ENCODE results near the gene ZNF611.
"Not testable (repeated sequence)": the region's sequence is repeated elsewhere in the genome, so short reads cannot be mapped to it uniquely, and the experiment has no call there.

ZNF611 gene

DNA sequence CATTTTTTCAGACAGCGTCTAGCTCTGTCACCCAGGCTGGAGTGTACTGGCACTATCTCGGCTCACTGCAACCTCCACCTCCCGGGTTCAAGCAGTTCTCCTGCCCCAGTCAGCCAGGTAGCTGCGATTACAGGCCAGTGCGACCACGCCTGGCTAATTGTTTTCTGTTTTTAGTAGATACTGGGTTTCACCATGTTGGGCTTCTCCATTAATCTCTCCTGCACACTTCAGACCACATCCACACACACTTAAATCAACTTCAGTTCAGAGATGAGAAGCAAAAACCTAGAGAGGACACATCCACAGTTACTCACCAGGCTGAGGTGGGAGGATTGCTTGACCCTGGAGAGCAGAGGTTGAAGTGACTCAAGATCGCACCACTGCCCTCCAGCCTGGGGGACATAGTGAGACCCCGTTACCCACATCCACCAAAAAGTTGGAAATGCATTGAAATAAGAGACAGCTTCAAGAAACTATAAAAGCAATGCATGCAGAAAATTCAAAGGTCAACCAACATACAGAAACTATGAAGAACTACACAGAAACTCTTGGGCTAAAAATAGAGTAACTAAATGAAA lies 42.3 kb downstream of the ZNF611 start:
- no peaks in the 10 kb centered on the region for H3K27me3 ChIP-seq (ENCODE audit: insufficient read depth, low read length)
- H3K27ac ChIP-seq (ENCODE audit: low read depth, low read length): no peak overlapping the region
- no peak overlapping the region for H3K4me3 ChIP-seq (ENCODE audit: low read depth, low read length)
- no peak overlapping the region for H2AFZ ChIP-seq (ENCODE audit: low read length, unreplicated experiment)
- H3K4me1 ChIP-seq (ENCODE audit: control insufficient read depth, insufficient read depth, low read length, unreplicated experiment): peaks cover 6% of the 10 kb centered on the region
- no peaks in the 10 kb centered on the region for H3K36me3 ChIP-seq (ENCODE audit: insufficient read depth, low read length)
- peaks cover 13% of the 10 kb centered on the region for H3K79me2 ChIP-seq (ENCODE audit: control insufficient read depth, insufficient read depth, low read length, unreplicated experiment)

DNA sequence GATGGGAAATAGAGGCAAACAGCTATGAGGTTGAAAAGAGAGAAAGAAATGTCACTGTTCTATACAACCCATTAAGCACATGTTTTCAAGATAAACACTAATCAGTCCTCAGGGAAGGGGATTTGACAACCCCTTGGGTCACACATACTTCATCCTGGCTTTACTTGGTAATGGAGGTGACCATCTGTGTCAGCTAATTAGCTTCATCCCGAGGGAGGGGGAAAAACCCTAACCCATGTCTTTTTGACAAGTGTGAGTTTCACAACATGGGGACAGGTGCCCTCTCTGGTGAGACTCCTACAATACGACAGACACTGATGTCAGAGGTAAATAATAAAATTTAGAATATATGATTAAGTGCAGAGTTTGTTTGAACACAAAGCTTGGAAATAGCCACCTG lies 43.1 kb downstream of the ZNF611 start:
- H3K79me2 ChIP-seq (ENCODE audit: control insufficient read depth, insufficient read depth, low read length, unreplicated experiment): peaks cover 17% of the 10 kb centered on the region
- no peaks in the 10 kb centered on the region for H3K27me3 ChIP-seq (ENCODE audit: insufficient read depth, low read length)
- H3K27ac ChIP-seq (ENCODE audit: low read depth, low read length): peak overlapping the region; percentile 56; the same call in 1 of the 2 replicates
- H2AFZ ChIP-seq (ENCODE audit: low read length, unreplicated experiment): peak overlapping the region; percentile 52
- H3K36me3 ChIP-seq (ENCODE audit: insufficient read depth, low read length): no peaks in the 10 kb centered on the region
- no peak overlapping the region for H3K4me3 ChIP-seq (ENCODE audit: low read depth, low read length)
- H3K4me1 ChIP-seq (ENCODE audit: control insufficient read depth, insufficient read depth, low read length, unreplicated experiment): peaks cover 6% of the 10 kb centered on the region

DNA sequence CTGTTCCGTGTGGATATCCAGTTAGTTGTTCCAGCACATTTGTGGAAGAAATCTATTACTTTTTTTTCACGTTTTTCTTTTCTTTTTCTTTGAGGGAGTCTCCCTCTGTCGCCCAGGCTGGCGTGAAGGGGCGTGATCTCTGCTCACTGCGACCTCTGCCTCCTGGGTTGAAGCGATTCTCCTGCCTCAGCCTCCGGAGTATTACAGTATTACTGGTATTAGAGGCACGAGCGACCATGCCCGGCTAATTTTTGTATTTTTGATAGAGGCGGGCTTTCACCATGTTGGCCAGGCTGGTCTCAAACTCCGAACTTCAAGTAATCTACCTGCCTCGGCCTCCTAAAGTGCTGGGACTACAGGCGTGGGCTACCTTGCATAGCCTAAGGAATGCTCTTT lies 43.6 kb downstream of the ZNF611 start:
- peaks cover 6% of the 10 kb centered on the region for H3K4me1 ChIP-seq (ENCODE audit: control insufficient read depth, insufficient read depth, low read length, unreplicated experiment)
- H3K27ac ChIP-seq (ENCODE audit: low read depth, low read length): peak overlapping the region; percentile 56
- no peaks in the 10 kb centered on the region for H3K36me3 ChIP-seq (ENCODE audit: insufficient read depth, low read length)
- peak overlapping the region; percentile 62 for H2AFZ ChIP-seq (ENCODE audit: low read length, unreplicated experiment)
- no peaks in the 10 kb centered on the region for H3K27me3 ChIP-seq (ENCODE audit: insufficient read depth, low read length)
- peaks cover 20% of the 10 kb centered on the region for H3K79me2 ChIP-seq (ENCODE audit: control insufficient read depth, insufficient read depth, low read length, unreplicated experiment)
- peak overlapping the region; percentile 95 for H3K4me3 ChIP-seq (ENCODE audit: low read depth, low read length)

DNA sequence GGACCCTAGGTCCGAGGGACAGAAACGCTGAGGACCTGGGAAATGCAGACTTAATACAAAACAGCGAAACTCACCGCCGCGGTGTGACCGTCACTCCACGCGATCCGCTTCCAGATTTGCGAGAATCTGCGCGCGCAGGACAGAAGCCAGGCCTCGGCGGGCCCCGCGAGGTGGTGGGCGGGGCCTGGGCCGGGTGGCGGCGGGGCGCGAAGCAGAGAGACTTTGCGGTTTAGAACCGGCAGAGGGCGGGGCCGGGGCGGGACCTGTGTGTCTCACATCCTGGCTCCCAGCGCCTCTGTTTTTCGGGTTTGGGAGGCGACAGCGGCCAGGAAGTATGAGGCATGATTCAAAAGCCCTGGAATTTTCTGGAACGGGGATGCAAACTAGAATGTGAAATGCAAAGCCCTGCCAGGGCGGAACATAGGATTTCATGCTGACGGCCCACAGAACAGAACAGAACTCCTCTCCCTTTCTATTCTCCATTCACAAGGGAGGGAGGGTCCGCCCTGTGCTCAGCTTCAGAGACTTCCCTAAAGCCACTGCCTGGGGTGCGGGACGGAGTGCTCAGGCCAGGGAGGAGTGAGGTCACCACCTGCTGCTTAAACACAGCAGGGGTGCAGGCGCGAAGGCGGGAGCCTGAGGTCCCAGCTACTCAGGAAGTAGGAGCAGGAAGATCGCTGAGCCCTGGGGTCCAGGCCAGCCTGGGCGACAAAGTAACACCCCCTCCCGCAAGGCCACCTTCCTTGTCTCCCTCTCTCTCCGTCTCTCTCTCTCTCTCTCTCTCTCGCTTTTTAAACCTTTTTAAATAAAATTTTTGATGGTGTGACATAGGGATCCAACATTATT lies 44.3 kb downstream of the ZNF611 start:
- H3K27ac ChIP-seq (ENCODE audit: low read depth, low read length): peak overlapping the region; percentile 71

DNA sequence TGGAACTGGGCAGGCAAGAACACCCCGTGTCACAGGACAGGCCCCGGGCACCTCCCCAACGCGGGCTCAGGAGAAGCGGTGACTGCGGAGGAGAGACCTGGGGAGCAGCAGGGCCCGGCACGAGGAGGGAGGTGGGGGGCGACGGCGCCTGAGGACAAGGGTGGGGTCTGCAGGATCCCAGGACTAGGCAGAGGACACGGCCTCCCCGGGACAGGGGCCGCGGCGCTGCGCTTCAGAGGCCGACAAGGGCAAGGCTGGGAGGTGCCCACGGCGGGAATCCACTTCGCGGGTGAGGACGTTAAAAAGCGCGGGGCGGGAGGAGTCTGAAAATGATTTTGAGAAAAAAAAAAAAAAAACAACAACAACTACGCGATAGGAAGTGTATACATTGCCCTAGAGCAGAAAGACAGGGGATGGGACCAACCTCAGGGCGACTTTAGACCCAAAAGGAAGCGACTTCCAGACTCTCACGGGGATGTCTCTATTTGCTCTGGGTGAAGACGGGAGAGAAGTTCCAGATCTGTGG lies 44.9 kb downstream of the ZNF611 start:
- H3K27ac ChIP-seq (ENCODE audit: low read depth, low read length): peak overlapping the region; percentile 71

More for the DNA sequence above, 44.3 kb downstream of the ZNF611 start:
- Histone ChIP-seq H2AFZ (ENCODE audit: low read length, unreplicated experiment) (peak overlapping the region; percentile 100), H3K27me3 (ENCODE audit: insufficient read depth, low read length) (no peaks in the 10 kb centered on the region), H3K79me2 (ENCODE audit: control insufficient read depth, insufficient read depth, low read length, unreplicated experiment) (peaks cover 25% of the 10 kb centered on the region), H3K4me1 (ENCODE audit: control insufficient read depth, insufficient read depth, low read length, unreplicated experiment) (peaks cover 6% of the 10 kb centered on the region), H3K4me3 (ENCODE audit: low read depth, low read length) (peak overlapping the region; percentile 95), H3K36me3 (ENCODE audit: insufficient read depth, low read length) (no peaks in the 10 kb centered on the region)

DNA sequence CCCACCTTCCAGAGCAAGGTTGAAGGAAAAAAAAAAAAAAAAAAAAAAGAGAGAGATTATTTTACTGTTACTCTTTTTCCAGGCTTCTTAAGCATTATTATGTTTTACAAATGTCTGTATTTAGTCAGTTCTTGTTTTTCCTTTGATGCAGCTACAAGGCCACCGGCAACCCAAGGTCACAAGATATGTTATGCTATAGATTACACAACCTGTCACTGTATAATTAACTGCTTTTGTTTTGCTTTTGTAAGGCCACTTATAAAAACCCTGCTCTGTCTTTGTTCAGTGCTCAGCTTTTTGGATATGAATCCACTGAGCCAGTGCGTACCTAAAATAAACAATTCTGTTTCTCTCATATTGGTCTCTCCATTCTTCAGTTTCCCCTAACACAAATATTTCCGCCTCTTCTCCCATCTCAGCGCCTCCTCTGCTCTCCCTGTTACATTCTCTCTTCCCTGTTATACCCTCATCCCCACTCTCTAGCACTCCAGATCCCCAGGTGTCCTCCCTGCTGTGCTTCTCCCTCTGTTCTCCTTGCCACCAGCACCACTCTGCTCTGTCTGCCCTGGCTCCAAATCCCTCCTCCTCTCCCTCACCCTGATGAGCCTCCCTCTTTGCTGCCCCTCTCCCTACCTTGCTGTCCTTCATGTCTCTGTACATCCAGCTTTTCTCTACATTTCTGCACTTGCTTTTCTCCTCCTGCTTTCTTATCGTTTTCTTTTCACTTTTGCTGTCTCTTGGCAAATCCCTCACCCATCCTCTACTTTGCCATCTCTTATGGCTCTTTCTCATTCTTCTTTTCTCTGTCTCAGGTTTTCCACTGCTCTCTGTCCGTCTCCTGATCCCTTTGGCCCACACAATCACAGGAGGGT lies 45.7 kb downstream of the ZNF611 start:
- not testable (repeated sequence) for H3K4me1 ChIP-seq (ENCODE audit: control insufficient read depth, insufficient read depth, low read length, unreplicated experiment); H3K27me3 ChIP-seq (ENCODE audit: insufficient read depth, low read length); H3K27ac ChIP-seq (ENCODE audit: low read depth, low read length); H2AFZ ChIP-seq (ENCODE audit: low read length, unreplicated experiment); H3K36me3 ChIP-seq (ENCODE audit: insufficient read depth, low read length)
- Histone ChIP-seq H3K79me2 (ENCODE audit: control insufficient read depth, insufficient read depth, low read length, unreplicated experiment) (peaks cover 30% of the 10 kb centered on the region), H3K4me3 (ENCODE audit: low read depth, low read length) (peak overlapping the region; percentile 95)

More for the DNA sequence above, 44.9 kb downstream of the ZNF611 start:
- H3K79me2 ChIP-seq (ENCODE audit: control insufficient read depth, insufficient read depth, low read length, unreplicated experiment): peaks cover 30% of the 10 kb centered on the region
- H3K4me1 ChIP-seq (ENCODE audit: control insufficient read depth, insufficient read depth, low read length, unreplicated experiment): peaks cover 6% of the 10 kb centered on the region
- peak overlapping the region; percentile 95 for H3K4me3 ChIP-seq (ENCODE audit: low read depth, low read length)
- no peaks in the 10 kb centered on the region for H3K27me3 ChIP-seq (ENCODE audit: insufficient read depth, low read length)
- H2AFZ ChIP-seq (ENCODE audit: low read length, unreplicated experiment): peak overlapping the region; percentile 100
- no peaks in the 10 kb centered on the region for H3K36me3 ChIP-seq (ENCODE audit: insufficient read depth, low read length)

DNA sequence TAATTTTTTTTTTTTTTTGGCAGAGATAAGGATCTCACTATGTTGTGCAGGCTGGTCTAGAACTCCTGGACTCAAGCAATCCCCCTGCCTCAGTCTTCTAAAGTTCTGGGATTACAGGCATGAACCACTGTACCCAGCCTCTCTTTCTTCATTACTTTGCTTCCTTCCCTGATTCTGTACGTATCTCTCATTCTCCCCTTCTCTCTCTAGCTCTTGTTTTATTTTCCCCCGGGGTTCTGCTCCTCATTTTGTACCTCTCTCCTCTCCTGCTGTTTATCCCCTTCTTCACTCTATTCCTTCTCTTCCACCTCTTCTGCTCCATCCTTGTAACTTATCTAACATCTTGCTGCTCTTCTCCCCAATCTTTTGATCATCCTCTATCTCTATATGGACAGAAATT lies 46.5 kb downstream of the ZNF611 start:
- peaks cover 35% of the 10 kb centered on the region for H3K79me2 ChIP-seq (ENCODE audit: control insufficient read depth, insufficient read depth, low read length, unreplicated experiment)
- H3K27me3 ChIP-seq (ENCODE audit: insufficient read depth, low read length): no peaks in the 10 kb centered on the region
- H2AFZ ChIP-seq (ENCODE audit: low read length, unreplicated experiment): no peak overlapping the region
- H3K36me3 ChIP-seq (ENCODE audit: insufficient read depth, low read length): no peaks in the 10 kb centered on the region
- H3K4me3 ChIP-seq (ENCODE audit: low read depth, low read length): no peak overlapping the region; the same call in 1 of the 2 replicates
- no peak overlapping the region for H3K27ac ChIP-seq (ENCODE audit: low read depth, low read length)
- H3K4me1 ChIP-seq (ENCODE audit: control insufficient read depth, insufficient read depth, low read length, unreplicated experiment): peaks cover 6% of the 10 kb centered on the region

DNA sequence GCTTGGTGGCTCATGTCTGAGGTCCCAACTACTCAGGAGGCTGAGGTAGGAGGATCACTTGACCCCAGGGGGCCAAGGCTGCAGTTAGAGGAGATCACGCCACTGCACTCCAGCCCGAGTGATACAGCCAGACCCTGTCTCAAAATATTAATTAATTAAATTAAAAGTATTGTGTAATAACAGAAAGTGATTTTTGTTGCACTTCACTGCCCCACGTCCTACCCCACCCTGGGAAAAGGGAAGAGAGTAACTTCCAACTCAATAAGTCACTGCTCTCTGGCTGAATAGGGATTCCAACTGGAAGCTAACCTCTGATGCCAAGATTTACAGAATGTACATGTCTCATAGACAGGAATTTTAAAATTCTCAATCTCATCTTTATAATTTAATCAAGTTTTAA lies 47.2 kb downstream of the ZNF611 start:
- H3K27ac ChIP-seq (ENCODE audit: low read depth, low read length): no peak overlapping the region
- no peak overlapping the region for H3K4me3 ChIP-seq (ENCODE audit: low read depth, low read length)
- no peak overlapping the region for H2AFZ ChIP-seq (ENCODE audit: low read length, unreplicated experiment)
- no peaks in the 10 kb centered on the region for H3K27me3 ChIP-seq (ENCODE audit: insufficient read depth, low read length)
- H3K4me1 ChIP-seq (ENCODE audit: control insufficient read depth, insufficient read depth, low read length, unreplicated experiment): peaks cover 6% of the 10 kb centered on the region
- peaks cover 40% of the 10 kb centered on the region for H3K79me2 ChIP-seq (ENCODE audit: control insufficient read depth, insufficient read depth, low read length, unreplicated experiment)
- H3K36me3 ChIP-seq (ENCODE audit: insufficient read depth, low read length): no peaks in the 10 kb centered on the region

DNA sequence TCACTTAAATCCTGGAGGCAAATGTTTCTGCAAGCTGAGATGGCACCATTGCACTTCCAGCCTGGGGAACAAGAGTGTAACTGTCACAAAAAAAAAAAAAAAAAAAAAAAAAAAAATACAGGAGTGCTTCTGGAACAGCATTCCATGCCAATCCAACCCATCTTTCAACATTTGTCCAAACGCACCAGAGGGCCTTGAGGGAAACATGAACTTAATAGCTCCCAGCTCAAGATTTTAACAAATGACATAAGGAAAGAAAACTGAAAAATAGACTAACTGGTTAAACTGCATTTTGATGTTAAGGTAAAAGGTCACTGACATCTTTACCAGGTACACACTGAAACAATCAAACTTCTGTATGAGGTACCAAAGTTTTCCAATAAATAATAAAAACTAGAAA lies 49.0 kb downstream of the ZNF611 start:
- Histone ChIP-seq H3K79me2 (ENCODE audit: control insufficient read depth, insufficient read depth, low read length, unreplicated experiment) (peaks cover 45% of the 10 kb centered on the region), H3K27ac (ENCODE audit: low read depth, low read length) (no peak overlapping the region)

DNA sequence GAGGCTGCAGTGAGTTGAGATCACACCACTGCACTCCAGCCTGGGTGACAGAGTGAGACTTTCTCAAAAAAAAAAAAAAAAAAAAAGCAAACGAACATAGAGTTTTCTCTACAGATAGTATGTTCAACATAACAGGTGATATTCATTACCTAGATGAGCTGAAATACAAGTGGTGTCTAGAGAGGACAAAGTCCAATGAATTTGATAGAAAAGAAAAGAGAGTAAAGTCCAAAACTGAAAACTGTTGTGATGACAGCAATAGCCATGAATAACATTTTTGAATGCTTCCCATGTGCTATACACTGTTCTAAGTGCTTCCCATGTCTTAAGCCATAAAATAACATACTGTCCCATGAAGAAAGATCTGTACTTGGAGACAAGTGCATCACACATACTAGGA lies 53.6 kb downstream of the ZNF611 start:
- H3K79me2 ChIP-seq (ENCODE audit: control insufficient read depth, insufficient read depth, low read length, unreplicated experiment): peaks cover 46% of the 10 kb centered on the region
- H3K27ac ChIP-seq (ENCODE audit: low read depth, low read length); H3K36me3 ChIP-seq (ENCODE audit: insufficient read depth, low read length); H3K27me3 ChIP-seq (ENCODE audit: insufficient read depth, low read length); H3K4me3 ChIP-seq (ENCODE audit: low read depth, low read length); H3K4me1 ChIP-seq (ENCODE audit: control insufficient read depth, insufficient read depth, low read length, unreplicated experiment); H2AFZ ChIP-seq (ENCODE audit: low read length, unreplicated experiment): not testable (repeated sequence)

More for the DNA sequence above, 49.0 kb downstream of the ZNF611 start:
- Histone ChIP-seq H2AFZ (ENCODE audit: low read length, unreplicated experiment) (no peak overlapping the region), H3K27me3 (ENCODE audit: insufficient read depth, low read length) (no peaks in the 10 kb centered on the region), H3K36me3 (ENCODE audit: insufficient read depth, low read length) (no peaks in the 10 kb centered on the region), H3K4me1 (ENCODE audit: control insufficient read depth, insufficient read depth, low read length, unreplicated experiment) (no peaks in the 10 kb centered on the region), H3K4me3 (ENCODE audit: low read depth, low read length) (no peak overlapping the region)
